SIG-M5 (cell line): ENCODE measurements around the gene RBM39.
"Not testable (repeated sequence)": the region's sequence is repeated elsewhere in the genome, so short reads cannot be mapped to it uniquely, and the experiment has no call there.

ENCODE experiments used
- DNase-seq: peaks from one replicate; lab custom pipeline; 2025; lab: John Stamatoyannopoulos, UW

Gene RBM39

GRCh38 chr20:35750611-35751010, 8.6 kb upstream of the RBM39 start:
- DNase-seq: no peak

DNA sequence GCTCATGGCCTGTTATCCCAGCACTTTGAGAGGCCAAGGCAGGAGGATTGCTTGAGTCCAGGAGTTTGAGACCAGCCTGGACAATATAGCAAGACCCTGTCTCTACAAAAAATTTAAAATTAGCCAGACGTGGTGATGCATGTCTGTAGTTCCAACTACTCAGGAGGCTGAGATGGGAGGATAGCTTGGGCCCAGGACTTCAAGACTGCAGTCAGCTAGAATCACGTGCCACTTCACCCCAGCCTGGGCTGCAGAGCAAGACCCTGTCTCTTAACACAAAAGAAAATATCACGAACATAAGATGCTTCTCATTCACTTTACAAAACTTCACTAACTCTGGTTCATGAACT, 2.4 kb upstream of the RBM39 start:
- DNase-seq: not testable (repeated sequence)

DNA sequence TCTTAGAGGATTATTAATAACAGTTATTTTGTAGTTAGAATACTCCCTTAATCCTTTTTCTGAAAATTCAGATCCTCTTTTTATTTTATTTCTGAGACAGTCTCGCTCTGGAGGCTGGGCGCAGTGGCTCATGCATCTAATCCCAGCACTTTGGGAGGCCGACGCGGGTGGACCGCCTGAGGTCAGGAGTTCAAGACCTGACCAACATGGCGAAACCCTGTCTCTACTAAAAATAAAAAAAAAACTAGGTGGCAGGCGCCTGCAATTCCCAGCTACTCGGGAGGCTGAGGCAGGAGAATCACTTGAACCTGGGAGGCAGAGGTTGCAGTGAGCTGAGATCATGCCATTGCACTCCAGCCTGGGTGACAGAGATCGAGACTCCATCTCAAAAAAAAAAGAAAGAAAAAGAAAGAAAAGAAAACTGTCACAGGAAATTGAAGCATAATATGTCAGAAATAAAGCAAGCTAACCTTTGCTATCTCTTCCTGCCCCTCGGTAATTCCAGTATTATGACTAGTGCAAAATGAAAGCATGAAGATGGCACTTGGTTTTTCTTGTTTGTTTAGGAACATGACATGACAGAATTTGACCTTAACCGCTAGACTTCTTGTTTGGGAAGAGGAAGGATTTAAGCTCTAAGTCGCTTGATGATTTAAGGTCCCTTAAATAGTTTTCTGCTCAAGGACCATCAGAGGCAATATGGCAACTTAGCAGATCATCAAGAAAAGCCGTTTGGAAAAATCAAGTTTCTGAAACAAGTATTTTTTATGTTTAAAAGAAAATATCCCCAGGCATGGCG, 1.8 kb upstream of the RBM39 start:
- DNase-seq: no peak

DNA sequence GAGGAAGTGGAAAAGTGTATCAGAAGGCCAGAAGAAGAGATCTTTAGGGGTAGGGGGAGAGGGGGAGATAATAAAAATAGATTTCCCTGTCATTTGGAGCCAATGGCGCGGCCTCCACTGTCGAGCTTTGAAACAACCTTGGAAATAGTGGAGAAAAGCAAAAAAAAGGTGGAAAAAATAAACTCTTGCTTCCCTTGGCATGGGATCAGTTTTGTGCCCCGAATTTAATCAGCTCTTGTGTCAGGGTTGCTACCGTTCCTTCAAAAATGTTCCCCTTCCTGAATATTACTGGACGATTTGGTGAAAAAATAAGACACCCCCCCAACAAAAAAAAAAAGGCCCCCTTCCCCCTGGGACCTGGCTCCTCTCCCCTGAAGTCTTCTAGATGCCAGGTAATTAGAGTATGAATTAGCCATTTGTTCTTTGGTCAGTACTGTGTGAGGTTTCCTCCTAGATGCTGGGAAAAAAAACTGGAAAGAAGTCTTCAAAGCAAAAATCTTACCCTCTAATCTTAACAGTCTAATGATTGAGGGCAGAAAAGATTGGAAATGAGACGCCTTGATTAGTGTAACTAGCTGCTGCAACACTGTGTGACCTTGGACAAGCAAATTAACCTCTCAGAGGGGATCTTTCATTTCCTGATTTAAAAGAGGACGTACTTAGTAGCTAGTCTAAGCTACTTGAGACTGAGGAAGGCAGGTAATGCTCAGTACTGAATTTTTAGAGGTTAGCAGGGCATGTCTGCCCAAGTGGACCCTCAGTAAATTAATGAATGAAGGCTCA, 872 bp upstream of the RBM39 start:
- peak; percentile 39 for DNase-seq

GRCh38 chr20:35739294-35740163, 2.5 kb downstream of the RBM39 start:
- peak; percentile 35 for DNase-seq

DNA sequence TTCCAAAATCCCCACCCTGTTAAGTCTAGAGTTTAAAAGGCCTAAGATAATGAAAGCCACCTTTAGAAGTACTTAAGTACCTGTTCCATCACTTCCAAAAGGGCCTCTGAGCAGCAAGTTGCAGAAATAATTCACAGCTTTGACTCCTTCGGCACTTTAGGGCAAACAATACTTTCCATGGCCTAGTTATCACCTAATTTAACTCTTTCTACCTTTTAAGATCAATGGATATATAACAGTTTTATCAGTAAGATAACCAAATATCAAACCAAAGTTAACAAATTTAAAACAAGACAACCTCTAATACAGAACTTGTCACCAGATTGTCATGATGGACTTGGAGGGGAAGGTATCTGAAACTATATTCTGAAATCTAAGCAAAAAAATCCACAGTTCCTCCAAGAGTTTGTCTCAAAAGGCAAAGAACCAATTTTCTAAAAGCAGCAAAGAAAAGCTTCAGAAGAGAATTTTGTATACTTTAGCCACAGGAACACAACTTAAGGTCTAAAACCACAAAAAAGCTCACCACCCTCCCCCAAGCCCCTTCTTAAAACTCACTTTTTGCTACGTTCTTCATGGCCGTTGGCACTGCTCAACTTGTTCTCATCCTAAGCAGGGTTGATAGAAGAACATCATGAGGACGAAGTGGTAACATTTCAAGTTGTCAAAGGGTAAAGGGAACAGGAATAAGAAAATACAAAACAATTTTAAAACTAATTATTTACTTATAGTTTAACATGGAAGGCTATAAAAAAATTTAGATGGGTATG, 3.5 kb downstream of the RBM39 start:
- DNase-seq: no peak

DNA sequence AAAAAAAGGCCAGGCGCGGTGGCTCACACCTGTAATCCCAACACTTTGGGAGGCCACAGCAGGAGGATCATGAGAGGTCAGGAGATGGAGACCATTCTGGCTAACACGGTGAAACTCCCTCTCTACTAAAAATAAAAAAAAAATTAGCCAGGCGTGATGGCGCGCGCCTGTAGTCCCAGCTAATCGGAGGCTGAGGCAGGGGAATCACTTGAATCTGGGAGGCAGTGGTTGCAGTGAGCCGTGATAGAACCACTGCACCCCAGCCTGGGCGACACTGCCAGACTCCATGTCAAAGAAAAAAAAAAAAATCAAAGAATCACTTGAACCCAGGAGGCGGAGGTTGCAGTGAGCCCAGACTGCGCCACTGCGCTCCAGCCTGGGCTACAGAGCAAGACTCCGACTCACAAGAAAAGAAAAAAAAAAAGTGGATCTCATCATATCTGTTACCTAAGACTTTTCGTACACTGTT, 4.2 kb downstream of the RBM39 start:
- no peak for DNase-seq

- DNase-seq: no peak
Observed at GRCh38 chr20:35735826-35736470, 6.1 kb downstream of the RBM39 start.

- DNase-seq: no peak
Observed at GRCh38 chr20:35734777-35735649, 7.0 kb downstream of the RBM39 start.

DNA sequence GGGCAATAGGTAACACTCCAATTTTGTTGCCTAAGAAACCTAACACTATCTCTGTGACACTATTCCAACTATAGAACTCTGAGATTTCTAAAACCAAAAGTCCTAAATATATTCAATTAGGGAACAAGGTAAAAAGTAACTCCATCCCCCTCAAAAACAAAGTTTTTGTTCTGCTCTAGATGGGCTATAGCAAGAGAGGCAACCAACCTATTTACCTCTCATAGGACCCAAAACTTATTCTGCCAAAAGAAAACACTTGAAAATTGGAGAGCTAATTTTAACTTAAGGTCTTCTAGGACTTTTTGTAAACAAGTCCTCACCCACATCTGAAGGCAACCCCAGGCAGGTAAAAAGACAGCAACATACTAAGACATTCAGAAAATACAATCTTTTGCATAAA, 7.7 kb downstream of the RBM39 start:
- no peak for DNase-seq

GRCh38 chr20:35732644-35732982, 9.4 kb downstream of the RBM39 start:
- no peak for DNase-seq

DNA sequence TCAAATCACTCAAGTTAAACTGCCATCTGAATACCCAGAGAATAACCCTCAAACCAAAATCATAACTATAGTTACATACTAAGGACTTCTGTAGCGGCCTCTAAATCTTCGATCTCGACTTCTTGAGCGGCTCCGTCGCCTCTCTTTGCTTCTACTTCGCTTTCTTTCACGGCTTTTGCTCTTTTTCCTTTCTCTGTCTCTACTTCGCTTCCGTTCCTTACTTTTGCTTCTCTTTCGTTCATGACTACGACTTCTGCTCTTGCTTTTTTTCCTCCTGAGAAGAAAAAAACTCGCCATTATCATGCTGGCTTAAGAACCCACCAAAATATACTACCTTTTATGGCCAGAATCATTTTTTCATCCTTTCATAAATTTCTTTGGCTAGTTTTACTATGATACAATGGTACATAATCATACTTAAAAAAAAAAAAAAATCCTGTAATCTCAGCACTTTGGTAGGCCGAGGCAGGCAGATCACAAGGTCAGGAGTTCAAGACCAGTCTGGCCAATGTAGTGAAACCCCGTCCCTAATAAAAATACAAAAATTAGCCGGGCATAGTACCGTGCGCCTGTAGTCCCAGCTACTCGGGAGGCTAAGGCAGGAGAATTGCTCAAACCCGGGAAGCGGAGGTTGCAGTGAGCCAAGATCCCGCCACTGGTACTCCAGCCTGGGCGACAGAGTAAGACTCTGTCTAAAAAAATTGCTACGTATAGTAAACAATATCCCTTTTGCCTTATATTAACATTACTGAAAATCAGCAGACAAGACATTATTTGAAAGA, 10.0 kb downstream of the RBM39 start:
- no peak for DNase-seq

- DNase-seq: no peak
Observed at GRCh38 chr20:35731469-35731788, 10.6 kb downstream of the RBM39 start.

GRCh38 chr20:35730583-35731468, 11.2 kb downstream of the RBM39 start:
- DNase-seq: no peak

- no peak for DNase-seq
Observed at GRCh38 chr20:35729836-35730582, 12.1 kb downstream of the RBM39 start.

- DNase-seq: no peak
Observed at GRCh38 chr20:35729283-35729807, 12.7 kb downstream of the RBM39 start.
